Psoas muscle (tissue), 8 donors: Measurements from ENCODE around the gene TNS3. TPM values are rescaled to one million over a fixed set of nuclear protein-coding genes. Genes with fewer than 3 reads are reported as not detected.

Experiments used
- ATAC-seq, 4 donors: fragments of 200-7000 bp; cut with Tn5 transposase; one replicate each; pipeline ENCODE4 v1.9.1; 2020; ENCODE audit warnings: moderate library complexity in 3 of 4, mild to moderate bottlenecking in 2 of 4
- DNase-seq, 2 donors: peaks; one replicate each; pipeline ENCODE4 v3.0.0-alpha.2; 2020
- H3K27ac ChIP-seq: fragments of 200-600 bp; one replicate; pipeline ENCODE4 v1.8.0; 2022
- H3K27me3 ChIP-seq, 3 donors: fragments of 200-600 bp in 1 of 3; one replicate each; pipeline versions ENCODE4 v1.6.1 to v1.8.0; 2013 to 2022; ENCODE audit warnings: low read length in 2 of 3, mild to moderate bottlenecking in 2 of 3, moderate library complexity in 1 of 3; ENCODE audit not compliant: insufficient read depth in 3 of 3
- H3K36me3 ChIP-seq, 2 donors: fragments of 200-600 bp in 1 of 2; one replicate each; pipeline versions ENCODE4 v1.6.1 to v1.8.0; 2013 to 2022; ENCODE audit warnings: low read depth in 1 of 2, mild to moderate bottlenecking in 1 of 2, moderate library complexity in 1 of 2; ENCODE audit not compliant: insufficient read depth in 1 of 2
- H3K4me1 ChIP-seq: fragments of 200-600 bp; one replicate; pipeline ENCODE4 v1.8.0; 2022
- H3K4me3 ChIP-seq: fragments of 200-600 bp; one replicate; pipeline ENCODE4 v1.8.0; 2022; ENCODE audit warnings: mild to moderate bottlenecking
- H3K9me3 ChIP-seq: fragments of 200-600 bp; one replicate; pipeline ENCODE4 v1.8.0; 2022
- WGBS, 3 donors: extraction: QIAGEN DNeasy Blood & Tissue Kit; methylation state at CpG; one replicate each; pipeline versions ENCODE4 v1.1.6 to v1.1.7; 2013; 5-methylcytosine and 5-hydroxymethylcytosine counted together
- intact Hi-C, 2 donors: fragments of 100-400 bp; cut with DNase I; formaldehyde crosslinking; loops; one replicate each; pipeline versions ENCODE4 v1.11.0 to v1.14.2; 2022
- polyA plus RNA-seq, 3 donors: library from polyadenylated mRNA; stranded (reverse); fragments of 200-250 nt; gene quantifications; one replicate each; pipeline ENCODE4 v1.2.3, GENCODE V29; 2013
- total RNA-seq, 4 donors: library from RNA; stranded (reverse); fragmentation: NEBNext Ultra II Directional in 2 of 4; extraction: Animal tissue kit (Norgen Biotek cat#: 25700) in 2 of 4; gene quantifications; one replicate each; pipeline versions ENCODE4 v1.2.1 to v1.2.4, GENCODE V29; 2021 to 2023
- TF ChIP-seq, protein P1 (sequence below): fragments of 200-600 bp; IDR thresholded peaks from one replicate; pipeline ENCODE4 v1.8.0; 2022; ENCODE audit warnings: antibody characterized with exemption
- donor health status: healthy with polysubstance abuse.
- donor health status: DM: no; HTN: no; CAD: no; lungs with moderate emphysema.
- donor health status: Bipolar disorder and iron deficiency.
- donor health status: healthy.
- donor health status: DM: yes; HTN: yes; CAD: no.
- donor health status: DM: no; HTN: no; CAD: no.
- donor health status: DM: no; HTN: no; CAD: no.
- donor health status: DM: yes; HTN: yes; CAD: no.

The TNS3 gene
- total and polyA plus RNA-seq, 7 donors = 11.5 to 75.3 (median 35.0) TPM

DNA sequence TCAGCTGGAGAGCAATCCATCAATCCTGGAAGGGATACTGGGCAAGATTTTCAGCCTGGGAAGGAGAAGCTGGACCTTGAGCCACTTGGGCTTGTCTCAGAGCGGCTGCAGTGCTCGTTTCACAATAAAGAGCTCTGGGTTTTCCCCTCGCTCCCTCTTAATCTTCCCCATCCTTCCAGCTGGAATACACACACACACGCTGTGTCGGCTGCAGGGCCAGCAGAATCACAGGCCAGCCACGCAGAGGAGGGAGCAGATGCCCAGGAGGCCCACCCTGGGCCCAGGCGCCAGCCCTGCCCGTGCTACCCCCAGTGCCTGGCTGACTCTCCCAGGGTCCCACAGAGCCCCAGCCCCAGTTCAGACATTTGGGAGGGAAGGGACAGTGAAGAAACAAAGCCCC is 255.1 kb downstream of the TNS3 start:
- intact Hi-C loops = no loop called here
- ATAC-seq (peak; percentile 21 to 47 (median 26)), DNase-seq (peak in 1 of 2 donors; percentile 35)
- peaks cover 41% of the 10 kb centered on the region for H3K4me1 ChIP-seq
- peak overlapping the region; percentile 41 for H3K4me3 ChIP-seq
- no peaks in the 10 kb centered on the region for H3K9me3 ChIP-seq
- H3K27ac ChIP-seq = peak overlapping the region; percentile 61
- no peaks in the 10 kb centered on the region for H3K27me3 ChIP-seq
- 66 to 75% (median 70%) methylated on average over 8 of the region's 8 CpGs for WGBS, 3 donors
- peaks cover 0 to 8% of the 10 kb centered on the region in 2 donors for H3K36me3 ChIP-seq
- TF ChIP-seq, protein P1, sequence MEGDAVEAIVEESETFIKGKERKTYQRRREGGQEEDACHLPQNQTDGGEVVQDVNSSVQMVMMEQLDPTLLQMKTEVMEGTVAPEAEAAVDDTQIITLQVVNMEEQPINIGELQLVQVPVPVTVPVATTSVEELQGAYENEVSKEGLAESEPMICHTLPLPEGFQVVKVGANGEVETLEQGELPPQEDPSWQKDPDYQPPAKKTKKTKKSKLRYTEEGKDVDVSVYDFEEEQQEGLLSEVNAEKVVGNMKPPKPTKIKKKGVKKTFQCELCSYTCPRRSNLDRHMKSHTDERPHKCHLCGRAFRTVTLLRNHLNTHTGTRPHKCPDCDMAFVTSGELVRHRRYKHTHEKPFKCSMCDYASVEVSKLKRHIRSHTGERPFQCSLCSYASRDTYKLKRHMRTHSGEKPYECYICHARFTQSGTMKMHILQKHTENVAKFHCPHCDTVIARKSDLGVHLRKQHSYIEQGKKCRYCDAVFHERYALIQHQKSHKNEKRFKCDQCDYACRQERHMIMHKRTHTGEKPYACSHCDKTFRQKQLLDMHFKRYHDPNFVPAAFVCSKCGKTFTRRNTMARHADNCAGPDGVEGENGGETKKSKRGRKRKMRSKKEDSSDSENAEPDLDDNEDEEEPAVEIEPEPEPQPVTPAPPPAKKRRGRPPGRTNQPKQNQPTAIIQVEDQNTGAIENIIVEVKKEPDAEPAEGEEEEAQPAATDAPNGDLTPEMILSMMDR = no peak

DNA sequence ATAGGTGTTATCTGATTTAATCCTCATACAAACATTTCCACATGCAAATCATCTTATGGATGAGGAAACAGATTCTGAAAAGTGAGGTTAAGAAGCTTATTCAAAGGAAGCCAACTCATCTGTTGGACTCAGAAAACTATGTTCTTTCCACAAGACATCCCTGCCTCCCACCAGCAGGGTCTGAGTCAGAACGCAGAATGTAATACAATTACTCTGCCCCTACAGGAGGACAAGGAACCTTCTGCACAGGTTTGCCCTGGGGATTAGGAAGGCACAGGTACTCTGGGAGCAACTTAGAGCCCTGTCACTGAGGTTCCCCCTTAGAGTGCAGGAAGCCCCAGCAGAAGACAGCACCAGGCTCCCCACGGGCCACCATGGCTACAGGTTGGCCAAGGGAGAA is 255.7 kb downstream of the TNS3 start:
- ATAC-seq (peak in 1 of 4 donors; percentile 38), DNase-seq (no peak)
- TF ChIP-seq, protein P1 = no peak
- no peaks in the 10 kb centered on the region for H3K9me3 ChIP-seq
- WGBS, 3 donors = 79 to 90% (median 90%) methylated on average over 2 of the region's 2 CpGs
- H3K27ac ChIP-seq = no peak overlapping the region
- H3K4me1 ChIP-seq = peaks cover 36% of the 10 kb centered on the region
- peaks cover 0 to 8% of the 10 kb centered on the region in 2 donors for H3K36me3 ChIP-seq
- H3K27me3 ChIP-seq = no peaks in the 10 kb centered on the region
- no peak overlapping the region for H3K4me3 ChIP-seq
- intact Hi-C loops = no loop called here

DNA sequence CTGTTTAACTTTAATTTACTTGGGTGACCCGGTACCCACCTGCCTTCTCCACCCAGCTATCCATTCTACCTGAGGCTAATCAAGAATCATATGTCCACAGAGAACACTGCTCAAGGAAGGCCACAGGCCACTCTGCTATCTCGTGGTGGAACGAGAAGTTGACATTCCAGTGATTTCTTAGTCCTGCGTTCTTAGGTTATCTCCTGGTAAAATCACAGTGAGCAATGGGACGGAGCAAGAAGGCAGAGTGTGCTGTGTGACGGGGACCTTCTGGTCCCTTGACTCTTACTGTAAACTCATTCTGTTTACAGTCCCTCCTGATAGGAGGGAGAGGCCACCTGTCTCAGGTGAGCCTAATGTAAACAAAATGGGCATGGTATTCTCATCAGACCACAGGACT is 256.6 kb downstream of the TNS3 start:
- H3K4me1 ChIP-seq = peaks cover 36% of the 10 kb centered on the region
- H3K9me3 ChIP-seq = no peaks in the 10 kb centered on the region
- intact Hi-C loops = no loop called here
- ATAC-seq = no peak
- no peak for DNase-seq
- no peak overlapping the region for H3K4me3 ChIP-seq
- H3K36me3 ChIP-seq = peaks cover 0 to 8% of the 10 kb centered on the region in 2 donors
- TF ChIP-seq, protein P1 = no peak
- no peak overlapping the region for H3K27ac ChIP-seq
- 94 to 99% (median 96%) methylated on average over 6 of the region's 6 CpGs for WGBS, 3 donors
- no peaks in the 10 kb centered on the region for H3K27me3 ChIP-seq

DNA sequence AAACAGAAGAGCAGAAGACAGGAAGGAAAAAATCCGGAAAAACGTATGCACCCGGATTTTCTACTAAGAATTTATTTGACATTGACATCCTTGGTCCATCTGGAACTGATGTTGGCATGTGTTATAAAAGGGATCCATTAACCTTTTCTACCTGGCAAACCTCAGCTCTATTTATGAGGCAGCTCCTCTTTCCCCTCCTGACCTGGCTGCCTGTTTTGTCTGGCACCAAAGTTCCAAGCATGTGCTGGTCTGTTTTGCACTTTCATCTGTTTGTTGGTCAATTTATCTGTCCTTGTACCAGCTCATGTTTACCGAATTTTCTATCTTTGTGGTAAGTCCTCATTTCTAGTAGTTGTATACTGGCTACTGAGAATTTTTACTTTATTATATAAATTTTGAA is 258.0 kb downstream of the TNS3 start:
- no peaks in the 10 kb centered on the region for H3K27me3 ChIP-seq
- H3K27ac ChIP-seq = no peak overlapping the region
- H3K4me1 ChIP-seq = peaks cover 29% of the 10 kb centered on the region
- no peak for DNase-seq
- intact Hi-C loops = no loop called here
- no peaks in the 10 kb centered on the region for H3K36me3 ChIP-seq
- no peak overlapping the region for H3K4me3 ChIP-seq
- 39 to 57% (median 45%) methylated on average over 4 of the region's 4 CpGs for WGBS, 3 donors
- ATAC-seq = no peak
- H3K9me3 ChIP-seq = no peaks in the 10 kb centered on the region
- TF ChIP-seq, protein P1 = no peak

DNA sequence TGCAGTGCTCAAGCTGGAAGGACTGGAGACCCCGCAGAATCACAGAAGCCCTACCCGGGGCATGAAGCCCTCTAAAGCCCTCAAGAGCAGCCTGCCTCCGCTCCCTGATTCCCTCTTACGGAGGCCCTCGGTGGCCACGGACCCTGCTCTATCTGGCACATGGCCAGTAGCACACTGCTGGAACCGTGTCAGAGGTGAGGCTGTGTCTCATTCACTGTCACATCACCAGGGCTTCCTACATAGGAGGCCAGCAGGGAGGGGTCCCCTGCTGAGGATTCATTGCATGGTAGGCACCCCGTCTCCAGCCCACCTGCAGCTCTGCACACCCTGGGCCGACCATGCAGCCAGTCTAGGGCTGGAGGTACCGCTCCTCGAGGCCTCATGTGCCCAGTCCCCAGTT is 259.2 kb downstream of the TNS3 start:
- DNase-seq (no peak), ATAC-seq (no peak)
- intact Hi-C loops = no loop called here
- peaks cover 17% of the 10 kb centered on the region for H3K4me1 ChIP-seq
- H3K36me3 ChIP-seq = no peaks in the 10 kb centered on the region
- no peak overlapping the region for H3K27ac ChIP-seq
- TF ChIP-seq, protein P1 = no peak
- H3K4me3 ChIP-seq = no peak overlapping the region
- 81 to 87% (median 84%) methylated on average over 11 of the region's 11 CpGs for WGBS, 3 donors
- no peaks in the 10 kb centered on the region for H3K9me3 ChIP-seq
- H3K27me3 ChIP-seq = no peaks in the 10 kb centered on the region
